HepG2 (cell line): Measurements from ENCODE around the gene PRKAG1. TPM values are rescaled to one million over a fixed set of nuclear protein-coding genes. Genes with fewer than 3 reads are reported as not detected.

Source experiments
- ATAC-seq: fragments of 200-7000 bp; cut with Tn5 transposase; 3 replicates; pipeline ENCODE4 v1.9.1; 2020; ENCODE audit warnings: mild to moderate bottlenecking, moderate library complexity
- BruUV-seq: library from RNA; stranded (reverse); fragments of 400-500 nt; replicated peaks from 2 replicates; lab custom pipeline; 2021; lab: Mats Ljungman, UMichigan
- CTCF ChIA-PET: fragments of 300-600 bp; formaldehyde crosslinking; extraction: SDS; loops from one replicate; lab custom pipeline; 2021; ENCODE audit warnings: low total read pairs, inconsistent platforms, low intra/inter-chr PET ratio; lab: Yijun Ruan, JAX
- POLR2A ChIA-PET: fragments of 350-600 bp; sonication (Branson Sonifier 250); formaldehyde crosslinking; loops from one replicate; lab custom pipeline; 2020; ENCODE audit warnings: antibody characterized with exemption, inconsistent platforms; lab: Yijun Ruan, JAX
- DNase-seq: peaks from one replicate; pipeline ENCODE4 v3.0.0-alpha.2; 2015; ENCODE audit warnings: low spot score
- FAIRE-seq: peaks from 3 replicates; lab custom pipeline; 2011; peaks lifted over from hg19 to GRCh38; lab: Jason Lieb, UNC
- H2AFZ ChIP-seq: one replicate; pipeline ENCODE4 v1.6.1; 2011; ENCODE audit warnings: low read length, inconsistent platforms
- H3K27ac ChIP-seq: fragments of 300-600 bp; 3 replicates; pipeline ENCODE4 v1.8.0; 2011; ENCODE audit warnings: mixed run types, mild to moderate bottlenecking, mixed read lengths, low read length, inconsistent platforms; ENCODE audit not compliant: insufficient read depth; ENCODE audit errors: extremely low read length
- H3K27me3 ChIP-seq, 2 experiments: fragments of 200-600 bp in 1 of 2; 2 replicates in 1 of 2; 3 replicates in 1 of 2; pipeline versions ENCODE4 v1.6.0 to v1.8.0; 2011; ENCODE audit warnings: low read length in 2 of 2, mild to moderate bottlenecking in 2 of 2, moderate library complexity in 2 of 2, inconsistent platforms in 1 of 2; ENCODE audit not compliant: insufficient read depth in 2 of 2, control insufficient read depth in 1 of 2
- H3K36me3 ChIP-seq, 2 experiments: fragments of 200-600 bp in 1 of 2; replicated peaks in 1 of 2; 2 replicates in 1 of 2; 3 replicates in 1 of 2; pipeline versions ENCODE4 v1.5.1 to v1.8.0; 2011; ENCODE audit warnings: low read length in 2 of 2, inconsistent platforms in 1 of 2; ENCODE audit not compliant: insufficient read depth in 2 of 2, control insufficient read depth in 1 of 2
- H3K4me1 ChIP-seq: 2 replicates; pipeline ENCODE4 v1.5.1; 2012; ENCODE audit warnings: low read length, inconsistent platforms; ENCODE audit not compliant: insufficient read depth
- H3K4me2 ChIP-seq: 2 replicates; pipeline ENCODE4 v1.6.0; 2011; ENCODE audit warnings: low read depth, low read length, inconsistent platforms
- H3K4me3 ChIP-seq, 3 experiments: fragments of 200-600 bp in 1 of 3; sonication (generic), shearing (Covaris generic) in 1 of 3; replicated peaks in 1 of 3; 2 replicates each; pipeline ENCODE4 v1.5.1; 2011 to 2016; ENCODE audit warnings: low read length in 3 of 3, inconsistent platforms in 2 of 3, low read depth in 2 of 3, mild to moderate bottlenecking in 2 of 3, control low read depth in 1 of 3, mixed read lengths in 1 of 3; ENCODE audit not compliant: insufficient read depth in 1 of 3
- H3K79me2 ChIP-seq: one replicate; pipeline ENCODE4 v1.6.1; 2011; ENCODE audit warnings: low read length, inconsistent platforms; ENCODE audit not compliant: insufficient read depth
- H3K9ac ChIP-seq: 2 replicates; pipeline ENCODE4 v1.6.0; 2011; ENCODE audit warnings: mild to moderate bottlenecking, low read depth, low read length, inconsistent platforms; ENCODE audit not compliant: insufficient read depth
- H3K9me3 ChIP-seq: 2 replicates; pipeline ENCODE4 v1.5.1; 2012; ENCODE audit warnings: mild to moderate bottlenecking, low read length
- H4K20me1 ChIP-seq: 2 replicates; pipeline ENCODE4 v1.6.0; 2011; ENCODE audit warnings: inconsistent platforms, mild to moderate bottlenecking, low read length, moderate library complexity; ENCODE audit not compliant: insufficient read depth
- BRF2 ChIP-seq: sonication (generic); formaldehyde crosslinking; IDR thresholded peaks from 2 replicates; pipeline ENCODE4 v1.8.1; 2022; ENCODE audit warnings: mild to moderate bottlenecking, missing genetic modification reagents
- KDM5A ChIP-seq: fragments of 200-600 bp; sonication (generic); IDR thresholded peaks from 2 replicates; pipeline ENCODE4 v1.7.0; 2018; ENCODE audit warnings: antibody characterized with exemption, mild to moderate bottlenecking, low read length, borderline replicate concordance
- NFKB2 ChIP-seq: sonication (generic); formaldehyde crosslinking; IDR thresholded peaks from 2 replicates; pipeline ENCODE4 v1.4.0; 2020; ENCODE audit warnings: missing genetic modification reagents, borderline replicate concordance
- ZBTB21 ChIP-seq: sonication (generic); formaldehyde crosslinking; IDR thresholded peaks from 2 replicates; pipeline ENCODE4 v1.4.0; 2020; ENCODE audit warnings: missing genetic modification reagents
- ZNF670 ChIP-seq: sonication (generic); formaldehyde crosslinking; IDR thresholded peaks from 2 replicates; pipeline ENCODE4 v1.8.0; 2022; ENCODE audit warnings: mild to moderate bottlenecking, missing genetic modification reagents, borderline replicate concordance
- WGBS: methylation state at CpG from one replicate; pipeline ENCODE4 v1.1.6; 2017; ENCODE audit warnings: low lambda C conversion rate; 5-methylcytosine and 5-hydroxymethylcytosine counted together
- in situ Hi-C: cut with HindIII; loops from 2 replicates; pipeline ENCODE4 v1.10.0; 2017; ENCODE audit warnings: low pct_unique_long_range_greater_than_20kb; ENCODE audit not compliant: extremely low pct_ligation_motif_present
- intact Hi-C: fragments of 100-400 bp; cut with micrococcal nuclease; formaldehyde crosslinking; loops from one replicate; pipeline ENCODE4 v1.10.0; 2022; ENCODE audit not compliant: unreplicated experiment
- polyA plus RNA-seq, 8 experiments: library from polyadenylated mRNA; depleted of rRNA in 3 of 8; stranded (reverse) in 7 of 8; unstranded in 1 of 8; fragments of >200 nt; fragmentation: Illumina TruSeq in 4 of 8; extraction: Trizol in 4 of 8; gene quantifications; 2 replicates each; pipeline versions ENCODE4 v1.2.1 to v1.2.3, GENCODE V29; 2011 to 2016; ENCODE audit warnings: low read depth in 4 of 8, missing spikeins in 1 of 8, mixed read lengths in 1 of 8; ENCODE audit not compliant: insufficient read depth in 1 of 8
- total RNA-seq, 5 experiments: library from RNA; depleted of rRNA; stranded (reverse); fragments of >200 nt; fragmentation: Illumina TruSeq; extraction: Trizol; gene quantifications; 2 replicates each; pipeline ENCODE4 v1.2.3, GENCODE V29; 2016; ENCODE audit warnings: low read depth in 1 of 5
- TF ChIP-seq, protein P1 (sequence below): sonication (generic); formaldehyde crosslinking; IDR thresholded peaks from one replicate; pipeline ENCODE4 v1.5.1; 2020; ENCODE audit warnings: mild to moderate bottlenecking, missing genetic modification reagents; ENCODE audit errors: not compliant biosample characterization
- TF ChIP-seq, protein P2 (sequence below): sonication (generic); formaldehyde crosslinking; IDR thresholded peaks from 2 replicates; pipeline ENCODE4 v1.9.0; 2021; ENCODE audit warnings: missing genetic modification reagents, mild to moderate bottlenecking, borderline replicate concordance
- TF ChIP-seq, protein P3 (sequence below): sonication (generic); formaldehyde crosslinking; IDR thresholded peaks from 2 replicates; pipeline ENCODE4 v1.9.0; 2022; ENCODE audit warnings: low read depth, missing genetic modification reagents
- TF ChIP-seq, protein P4 (sequence below): sonication (generic); formaldehyde crosslinking; IDR thresholded peaks from 2 replicates; pipeline ENCODE4 v1.4.0; 2020; ENCODE audit warnings: missing genetic modification reagents
- TF ChIP-seq, protein P5 (sequence below): IDR thresholded peaks from 2 replicates; pipeline ENCODE4 v1.6.1; 2016; ENCODE audit warnings: missing genetic modification reagents, missing compliant biosample characterization

The PRKAG1 gene
- total and polyA plus RNA-seq, 2 of the 13 experiments (the other 11 are each of a cell fraction or from before 2014, with no cell fraction given) = 26.1 to 32.8 TPM

GRCh38 chr12:48954061-48954460 lies 64.5 kb downstream of the PRKAG1 start:
- BruUV-seq = no TSS peak
- H3K79me2 ChIP-seq = peaks cover 43% of the 10 kb centered on the region
- ATAC-seq = no peak
- ChIA-PET POLR2A (no interaction called here), CTCF (no interaction called here)
- H3K36me3 ChIP-seq = peaks cover 0 to 18% of the 10 kb centered on the region in 2 experiments; a peak in 2 of 5 replicates
- WGBS = 98% methylated on average over 3 of the region's 3 CpGs
- peaks cover 6% of the 10 kb centered on the region; the same call in 1 of the 2 replicates for H4K20me1 ChIP-seq
- H3K4me1 ChIP-seq = peaks cover 26% of the 10 kb centered on the region
- no peaks in the 10 kb centered on the region for H3K9me3 ChIP-seq
- H3K9ac ChIP-seq = no peak overlapping the region
- no peak overlapping the region for H3K27ac ChIP-seq
- in situ Hi-C loops = no loop called here
- no peak overlapping the region for H3K4me2 ChIP-seq
- H2AFZ ChIP-seq = no peak overlapping the region
- H3K4me3 ChIP-seq = no peak overlapping the region
- DNase-seq = no peak
- no peaks in the 10 kb centered on the region for H3K27me3 ChIP-seq
- TF ChIP-seq NFKB2 (CRISPR knock-in tag) (no peak), KDM5A (no peak), ZBTB21 (CRISPR knock-in tag) (no peak), BRF2 (CRISPR knock-in tag) (no peak), ZNF670 (CRISPR knock-in tag) (no peak)
- TF ChIP-seq, protein P1, sequence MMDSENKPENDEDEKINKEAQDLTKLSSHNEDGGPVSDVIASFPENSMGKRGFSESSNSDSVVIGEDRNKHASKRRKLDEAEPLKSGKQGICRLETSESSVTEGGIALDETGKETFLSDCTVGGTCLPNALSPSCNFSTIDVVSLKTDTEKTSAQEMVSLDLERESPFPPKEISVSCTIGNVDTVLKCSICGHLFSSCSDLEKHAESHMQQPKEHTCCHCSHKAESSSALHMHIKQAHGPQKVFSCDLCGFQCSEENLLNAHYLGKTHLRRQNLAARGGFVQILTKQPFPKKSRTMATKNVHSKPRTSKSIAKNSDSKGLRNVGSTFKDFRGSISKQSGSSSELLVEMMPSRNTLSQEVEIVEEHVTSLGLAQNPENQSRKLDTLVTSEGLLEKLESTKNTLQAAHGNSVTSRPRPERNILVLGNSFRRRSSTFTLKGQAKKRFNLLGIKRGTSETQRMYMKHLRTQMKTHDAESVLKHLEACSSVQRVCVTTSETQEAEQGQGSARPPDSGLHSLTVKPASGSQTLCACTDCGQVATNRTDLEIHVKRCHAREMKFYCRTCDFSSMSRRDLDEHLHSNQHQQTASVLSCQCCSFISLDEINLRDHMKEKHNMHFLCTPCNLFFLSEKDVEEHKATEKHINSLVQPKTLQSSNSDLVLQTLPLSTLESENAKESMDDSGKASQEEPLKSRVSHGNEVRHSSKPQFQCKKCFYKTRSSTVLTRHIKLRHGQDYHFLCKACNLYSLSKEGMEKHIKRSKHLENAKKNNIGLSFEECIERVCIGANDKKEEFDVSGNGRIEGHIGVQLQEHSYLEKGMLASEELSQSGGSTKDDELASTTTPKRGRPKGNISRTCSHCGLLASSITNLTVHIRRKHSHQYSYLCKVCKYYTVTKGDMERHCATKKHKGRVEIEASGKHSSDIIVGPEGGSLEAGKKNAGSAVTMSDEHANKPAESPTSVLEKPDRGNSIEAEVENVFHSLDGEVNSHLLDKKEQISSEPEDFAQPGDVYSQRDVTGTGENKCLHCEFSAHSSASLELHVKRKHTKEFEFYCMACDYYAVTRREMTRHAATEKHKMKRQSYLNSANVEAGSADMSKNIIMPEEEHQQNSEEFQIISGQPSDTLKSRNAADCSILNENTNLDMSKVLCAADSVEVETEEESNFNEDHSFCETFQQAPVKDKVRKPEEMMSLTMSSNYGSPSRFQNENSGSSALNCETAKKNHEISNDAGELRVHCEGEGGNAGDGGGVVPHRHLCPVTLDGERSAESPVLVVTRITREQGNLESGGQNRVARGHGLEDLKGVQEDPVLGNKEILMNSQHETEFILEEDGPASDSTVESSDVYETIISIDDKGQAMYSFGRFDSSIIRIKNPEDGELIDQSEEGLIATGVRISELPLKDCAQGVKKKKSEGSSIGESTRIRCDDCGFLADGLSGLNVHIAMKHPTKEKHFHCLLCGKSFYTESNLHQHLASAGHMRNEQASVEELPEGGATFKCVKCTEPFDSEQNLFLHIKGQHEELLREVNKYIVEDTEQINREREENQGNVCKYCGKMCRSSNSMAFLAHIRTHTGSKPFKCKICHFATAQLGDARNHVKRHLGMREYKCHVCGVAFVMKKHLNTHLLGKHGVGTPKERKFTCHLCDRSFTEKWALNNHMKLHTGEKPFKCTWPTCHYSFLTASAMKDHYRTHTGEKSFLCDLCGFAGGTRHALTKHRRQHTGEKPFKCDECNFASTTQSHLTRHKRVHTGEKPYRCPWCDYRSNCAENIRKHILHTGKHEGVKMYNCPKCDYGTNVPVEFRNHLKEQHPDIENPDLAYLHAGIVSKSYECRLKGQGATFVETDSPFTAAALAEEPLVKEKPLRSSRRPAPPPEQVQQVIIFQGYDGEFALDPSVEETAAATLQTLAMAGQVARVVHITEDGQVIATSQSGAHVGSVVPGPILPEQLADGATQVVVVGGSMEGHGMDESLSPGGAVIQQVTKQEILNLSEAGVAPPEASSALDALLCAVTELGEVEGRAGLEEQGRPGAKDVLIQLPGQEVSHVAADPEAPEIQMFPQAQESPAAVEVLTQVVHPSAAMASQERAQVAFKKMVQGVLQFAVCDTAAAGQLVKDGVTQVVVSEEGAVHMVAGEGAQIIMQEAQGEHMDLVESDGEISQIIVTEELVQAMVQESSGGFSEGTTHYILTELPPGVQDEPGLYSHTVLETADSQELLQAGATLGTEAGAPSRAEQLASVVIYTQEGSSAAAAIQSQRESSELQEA (CRISPR knock-in tag) = no peak
- TF ChIP-seq, protein P2, sequence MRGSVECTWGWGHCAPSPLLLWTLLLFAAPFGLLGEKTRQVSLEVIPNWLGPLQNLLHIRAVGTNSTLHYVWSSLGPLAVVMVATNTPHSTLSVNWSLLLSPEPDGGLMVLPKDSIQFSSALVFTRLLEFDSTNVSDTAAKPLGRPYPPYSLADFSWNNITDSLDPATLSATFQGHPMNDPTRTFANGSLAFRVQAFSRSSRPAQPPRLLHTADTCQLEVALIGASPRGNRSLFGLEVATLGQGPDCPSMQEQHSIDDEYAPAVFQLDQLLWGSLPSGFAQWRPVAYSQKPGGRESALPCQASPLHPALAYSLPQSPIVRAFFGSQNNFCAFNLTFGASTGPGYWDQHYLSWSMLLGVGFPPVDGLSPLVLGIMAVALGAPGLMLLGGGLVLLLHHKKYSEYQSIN (CRISPR knock-in tag) = no peak
- TF ChIP-seq, protein P3, sequence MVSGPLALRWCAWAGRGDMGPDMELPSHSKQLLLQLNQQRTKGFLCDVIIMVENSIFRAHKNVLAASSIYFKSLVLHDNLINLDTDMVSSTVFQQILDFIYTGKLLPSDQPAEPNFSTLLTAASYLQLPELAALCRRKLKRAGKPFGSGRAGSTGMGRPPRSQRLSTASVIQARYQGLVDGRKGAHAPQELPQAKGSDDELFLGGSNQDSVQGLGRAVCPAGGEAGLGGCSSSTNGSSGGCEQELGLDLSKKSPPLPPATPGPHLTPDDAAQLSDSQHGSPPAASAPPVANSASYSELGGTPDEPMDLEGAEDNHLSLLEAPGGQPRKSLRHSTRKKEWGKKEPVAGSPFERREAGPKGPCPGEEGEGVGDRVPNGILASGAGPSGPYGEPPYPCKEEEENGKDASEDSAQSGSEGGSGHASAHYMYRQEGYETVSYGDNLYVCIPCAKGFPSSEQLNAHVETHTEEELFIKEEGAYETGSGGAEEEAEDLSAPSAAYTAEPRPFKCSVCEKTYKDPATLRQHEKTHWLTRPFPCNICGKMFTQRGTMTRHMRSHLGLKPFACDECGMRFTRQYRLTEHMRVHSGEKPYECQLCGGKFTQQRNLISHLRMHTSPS = no peak
- TF ChIP-seq, protein P4, sequence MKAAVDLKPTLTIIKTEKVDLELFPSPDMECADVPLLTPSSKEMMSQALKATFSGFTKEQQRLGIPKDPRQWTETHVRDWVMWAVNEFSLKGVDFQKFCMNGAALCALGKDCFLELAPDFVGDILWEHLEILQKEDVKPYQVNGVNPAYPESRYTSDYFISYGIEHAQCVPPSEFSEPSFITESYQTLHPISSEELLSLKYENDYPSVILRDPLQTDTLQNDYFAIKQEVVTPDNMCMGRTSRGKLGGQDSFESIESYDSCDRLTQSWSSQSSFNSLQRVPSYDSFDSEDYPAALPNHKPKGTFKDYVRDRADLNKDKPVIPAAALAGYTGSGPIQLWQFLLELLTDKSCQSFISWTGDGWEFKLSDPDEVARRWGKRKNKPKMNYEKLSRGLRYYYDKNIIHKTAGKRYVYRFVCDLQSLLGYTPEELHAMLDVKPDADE (CRISPR knock-in tag) = no peak
- TF ChIP-seq, protein P5, sequence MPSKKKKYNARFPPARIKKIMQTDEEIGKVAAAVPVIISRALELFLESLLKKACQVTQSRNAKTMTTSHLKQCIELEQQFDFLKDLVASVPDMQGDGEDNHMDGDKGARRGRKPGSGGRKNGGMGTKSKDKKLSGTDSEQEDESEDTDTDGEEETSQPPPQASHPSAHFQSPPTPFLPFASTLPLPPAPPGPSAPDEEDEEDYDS (CRISPR knock-in tag) = no peak
- intact Hi-C loops = no loop called here
- no peak for FAIRE-seq
